HepG2 (cell line): ENCODE data around the gene PACS1. TPM values are rescaled to one million over a fixed set of nuclear protein-coding genes. Genes with fewer than 3 reads are reported as not detected.

ENCODE experiments used
- CBX2 ChIP-seq, 2 experiments: fragments of 200-600 bp in 1 of 2; sonication (generic); formaldehyde crosslinking in 1 of 2; IDR thresholded peaks; 2 replicates each; pipeline versions ENCODE4 v1.7.0 to v1.8.1; 2018 to 2022; ENCODE audit warnings: low read depth in 2 of 2, low read length in 1 of 2, mild to moderate bottlenecking in 1 of 2, missing genetic modification reagents in 1 of 2
- CEBPB ChIP-seq: IDR thresholded peaks from 2 replicates; pipeline ENCODE4 v1.6.1; 2011; ENCODE audit warnings: low read depth, low read length, improper control_type of control experiment, borderline replicate concordance
- GFI1 ChIP-seq: sonication (generic); formaldehyde crosslinking; IDR thresholded peaks from 2 replicates; pipeline ENCODE4 v1.5.0; 2020; ENCODE audit warnings: missing genetic modification reagents, mild to moderate bottlenecking, borderline replicate concordance
- HNF4A ChIP-seq: sonication (generic); formaldehyde crosslinking; IDR thresholded peaks from 2 replicates; pipeline ENCODE4 v1.4.0; 2020; ENCODE audit warnings: missing genetic modification reagents
- MED8 ChIP-seq: sonication (generic); formaldehyde crosslinking; IDR thresholded peaks from 2 replicates; pipeline ENCODE4 v1.8.1; 2023; ENCODE audit warnings: mild to moderate bottlenecking, missing genetic modification reagents; ENCODE audit not compliant: insufficient replicate concordance
- MEIS2 ChIP-seq: sonication (generic); formaldehyde crosslinking; IDR thresholded peaks from 2 replicates; pipeline ENCODE4 v1.9.0; 2021; ENCODE audit warnings: mild to moderate bottlenecking, missing genetic modification reagents
- PHF8 ChIP-seq: sonication (generic); formaldehyde crosslinking; IDR thresholded peaks from 2 replicates; pipeline ENCODE4 v1.5.0; 2020; ENCODE audit warnings: missing genetic modification reagents
- SALL2 ChIP-seq: sonication (generic); formaldehyde crosslinking; IDR thresholded peaks from 2 replicates; pipeline ENCODE4 v1.8.1; 2023; ENCODE audit warnings: mild to moderate bottlenecking, missing genetic modification reagents, inconsistent platforms
- ZFP37 ChIP-seq: sonication (generic); formaldehyde crosslinking; IDR thresholded peaks from 2 replicates; pipeline ENCODE4 v1.4.0; 2020; ENCODE audit warnings: missing genetic modification reagents, borderline replicate concordance
- ZMYM4 ChIP-seq: sonication (generic); formaldehyde crosslinking; IDR thresholded peaks from 2 replicates; pipeline ENCODE4 v1.8.1; 2023; ENCODE audit warnings: mild to moderate bottlenecking, missing genetic modification reagents
- ZNF761 ChIP-seq: sonication (generic); formaldehyde crosslinking; conservative IDR thresholded peaks from 2 replicates; pipeline ENCODE4 v1.4.0; 2020; ENCODE audit warnings: mild to moderate bottlenecking, missing genetic modification reagents
- ZNF772 ChIP-seq: sonication (generic); formaldehyde crosslinking; IDR thresholded peaks from 2 replicates; pipeline ENCODE4 v1.5.0; 2020; ENCODE audit warnings: mild to moderate bottlenecking, missing genetic modification reagents
- ZNF780A ChIP-seq: sonication (generic); formaldehyde crosslinking; IDR thresholded peaks from 2 replicates; pipeline ENCODE4 v1.8.0; 2022; ENCODE audit warnings: mild to moderate bottlenecking, missing genetic modification reagents, moderate library complexity
- ZNF883 ChIP-seq: sonication (generic); formaldehyde crosslinking; IDR thresholded peaks from 2 replicates; pipeline ENCODE4 v1.5.1; 2020; ENCODE audit warnings: mild to moderate bottlenecking, missing genetic modification reagents; ENCODE audit errors: not compliant biosample characterization
- polyA plus RNA-seq, 8 experiments: library from polyadenylated mRNA; depleted of rRNA in 3 of 8; stranded (reverse) in 7 of 8; unstranded in 1 of 8; fragments of >200 nt; fragmentation: Illumina TruSeq in 4 of 8; extraction: Trizol in 4 of 8; gene quantifications; 2 replicates each; pipeline versions ENCODE4 v1.2.1 to v1.2.3, GENCODE V29; 2011 to 2016; ENCODE audit warnings: low read depth in 4 of 8, missing spikeins in 1 of 8, mixed read lengths in 1 of 8; ENCODE audit not compliant: insufficient read depth in 1 of 8
- total RNA-seq, 5 experiments: library from RNA; depleted of rRNA; stranded (reverse); fragments of >200 nt; fragmentation: Illumina TruSeq; extraction: Trizol; gene quantifications; 2 replicates each; pipeline ENCODE4 v1.2.3, GENCODE V29; 2016; ENCODE audit warnings: low read depth in 1 of 5
- TF ChIP-seq, protein P1 (sequence below): IDR thresholded peaks from 2 replicates; pipeline ENCODE4 v1.6.1; 2016; ENCODE audit warnings: mild to moderate bottlenecking
- TF ChIP-seq, protein P2 (sequence below): sonication (generic); formaldehyde crosslinking; IDR thresholded peaks from 2 replicates; pipeline ENCODE4 v1.4.0; 2020; ENCODE audit warnings: missing genetic modification reagents, borderline replicate concordance
- TF ChIP-seq, protein P3 (sequence below): sonication (generic); formaldehyde crosslinking; IDR thresholded peaks from 2 replicates; pipeline ENCODE4 v1.9.0; 2021; ENCODE audit warnings: missing genetic modification reagents, borderline replicate concordance
- TF ChIP-seq, protein P4 (sequence below): sonication (generic); formaldehyde crosslinking; IDR thresholded peaks from 2 replicates; pipeline ENCODE4 v1.5.0; 2020; ENCODE audit warnings: missing genetic modification reagents

Gene PACS1
- total and polyA plus RNA-seq, 2 of the 13 experiments (the other 11 are each of a cell fraction or from before 2014, with no cell fraction given) = 7.6 to 8.6 TPM

DNA sequence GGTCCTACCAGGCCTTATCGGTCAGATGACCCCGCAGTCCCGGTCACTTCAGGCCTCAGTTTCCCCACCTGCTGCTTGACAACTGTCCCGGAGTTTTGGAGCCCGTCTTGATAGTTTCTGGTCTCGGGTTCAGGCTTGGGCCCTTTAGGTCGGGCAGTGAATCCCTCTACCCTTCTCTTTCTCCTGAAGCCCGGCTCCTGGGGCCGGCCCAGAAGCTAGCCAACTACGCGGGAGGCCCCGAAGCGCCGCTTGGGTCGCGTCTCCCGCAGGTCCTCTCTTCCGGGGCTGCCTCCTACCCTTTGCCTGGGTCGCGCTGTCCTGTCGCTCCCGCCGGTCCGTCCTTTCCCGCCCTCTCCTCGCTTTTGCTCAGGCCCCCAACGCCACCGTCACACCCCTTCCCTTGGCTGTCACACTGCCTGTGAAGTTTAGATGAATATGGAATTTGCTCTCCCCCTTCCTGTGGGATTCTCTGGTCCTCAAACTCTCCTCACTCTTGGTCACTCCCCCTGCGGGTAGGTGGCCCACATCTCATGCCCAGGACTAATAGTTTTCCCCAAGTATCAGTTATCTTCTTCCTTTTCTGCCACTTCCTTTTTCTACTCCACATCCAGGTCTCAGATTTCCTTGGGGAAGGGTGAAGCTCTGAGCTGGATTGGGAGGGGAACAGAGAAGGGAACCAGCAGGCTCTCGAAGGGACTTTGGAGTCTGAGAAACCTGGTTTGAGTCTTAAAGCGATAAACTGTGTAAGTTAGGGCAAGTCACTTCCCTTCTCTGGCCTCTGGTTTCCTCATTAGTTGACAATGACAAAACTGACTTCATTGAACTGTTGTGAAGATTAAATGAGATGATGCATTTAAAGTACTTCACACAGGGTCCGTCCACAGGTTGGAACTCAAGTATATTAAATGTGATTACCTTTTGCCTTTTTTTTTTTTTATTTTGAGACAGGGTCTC, 199.2 kb downstream of the PACS1 start (continued):
- TF ChIP-seq, protein P1, sequence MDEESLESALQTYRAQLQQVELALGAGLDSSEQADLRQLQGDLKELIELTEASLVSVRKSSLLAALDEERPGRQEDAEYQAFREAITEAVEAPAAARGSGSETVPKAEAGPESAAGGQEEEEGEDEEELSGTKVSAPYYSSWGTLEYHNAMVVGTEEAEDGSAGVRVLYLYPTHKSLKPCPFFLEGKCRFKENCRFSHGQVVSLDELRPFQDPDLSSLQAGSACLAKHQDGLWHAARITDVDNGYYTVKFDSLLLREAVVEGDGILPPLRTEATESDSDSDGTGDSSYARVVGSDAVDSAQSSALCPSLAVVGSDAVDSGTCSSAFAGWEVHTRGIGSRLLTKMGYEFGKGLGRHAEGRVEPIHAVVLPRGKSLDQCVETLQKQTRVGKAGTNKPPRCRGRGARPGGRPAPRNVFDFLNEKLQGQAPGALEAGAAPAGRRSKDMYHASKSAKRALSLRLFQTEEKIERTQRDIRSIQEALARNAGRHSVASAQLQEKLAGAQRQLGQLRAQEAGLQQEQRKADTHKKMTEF (CRISPR knock-in tag) = no peak
- TF ChIP-seq ZNF772 (CRISPR knock-in tag) (0 out of 2 replicates have a peak, but pooled peaks have one; percentile 5), GFI1 (no peak), SALL2 (CRISPR knock-in tag) (0 out of 2 replicates have a peak, but pooled peaks have one; percentile 65), ZNF780A (CRISPR knock-in tag) (no peak), ZFP37 (CRISPR knock-in tag) (no peak), MED8 (CRISPR knock-in tag) (no peak), MEIS2 (CRISPR knock-in tag) (peak; percentile 64; the same call in 1 of the 2 replicates), ZNF883 (CRISPR knock-in tag) (peak; percentile 15), HNF4A (CRISPR knock-in tag) (no peak), CBX2 (IDR thresholded peaks at IDR 0.05; ENCODE audit: low read depth, low read length) (no peak), CBX2 (CRISPR knock-in tag; IDR thresholded peaks at IDR 0.05; ENCODE audit: low read depth) (no peak), ZMYM4 (CRISPR knock-in tag) (no peak), ZNF761 (CRISPR knock-in tag) (no peak), CEBPB (no peak), PHF8 (CRISPR knock-in tag) (peak; percentile 50; the same call in 1 of the 2 replicates)
- TF ChIP-seq, protein P2, sequence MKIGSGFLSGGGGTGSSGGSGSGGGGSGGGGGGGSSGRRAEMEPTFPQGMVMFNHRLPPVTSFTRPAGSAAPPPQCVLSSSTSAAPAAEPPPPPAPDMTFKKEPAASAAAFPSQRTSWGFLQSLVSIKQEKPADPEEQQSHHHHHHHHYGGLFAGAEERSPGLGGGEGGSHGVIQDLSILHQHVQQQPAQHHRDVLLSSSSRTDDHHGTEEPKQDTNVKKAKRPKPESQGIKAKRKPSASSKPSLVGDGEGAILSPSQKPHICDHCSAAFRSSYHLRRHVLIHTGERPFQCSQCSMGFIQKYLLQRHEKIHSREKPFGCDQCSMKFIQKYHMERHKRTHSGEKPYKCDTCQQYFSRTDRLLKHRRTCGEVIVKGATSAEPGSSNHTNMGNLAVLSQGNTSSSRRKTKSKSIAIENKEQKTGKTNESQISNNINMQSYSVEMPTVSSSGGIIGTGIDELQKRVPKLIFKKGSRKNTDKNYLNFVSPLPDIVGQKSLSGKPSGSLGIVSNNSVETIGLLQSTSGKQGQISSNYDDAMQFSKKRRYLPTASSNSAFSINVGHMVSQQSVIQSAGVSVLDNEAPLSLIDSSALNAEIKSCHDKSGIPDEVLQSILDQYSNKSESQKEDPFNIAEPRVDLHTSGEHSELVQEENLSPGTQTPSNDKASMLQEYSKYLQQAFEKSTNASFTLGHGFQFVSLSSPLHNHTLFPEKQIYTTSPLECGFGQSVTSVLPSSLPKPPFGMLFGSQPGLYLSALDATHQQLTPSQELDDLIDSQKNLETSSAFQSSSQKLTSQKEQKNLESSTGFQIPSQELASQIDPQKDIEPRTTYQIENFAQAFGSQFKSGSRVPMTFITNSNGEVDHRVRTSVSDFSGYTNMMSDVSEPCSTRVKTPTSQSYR (CRISPR knock-in tag) = no peak
- TF ChIP-seq, protein P3, sequence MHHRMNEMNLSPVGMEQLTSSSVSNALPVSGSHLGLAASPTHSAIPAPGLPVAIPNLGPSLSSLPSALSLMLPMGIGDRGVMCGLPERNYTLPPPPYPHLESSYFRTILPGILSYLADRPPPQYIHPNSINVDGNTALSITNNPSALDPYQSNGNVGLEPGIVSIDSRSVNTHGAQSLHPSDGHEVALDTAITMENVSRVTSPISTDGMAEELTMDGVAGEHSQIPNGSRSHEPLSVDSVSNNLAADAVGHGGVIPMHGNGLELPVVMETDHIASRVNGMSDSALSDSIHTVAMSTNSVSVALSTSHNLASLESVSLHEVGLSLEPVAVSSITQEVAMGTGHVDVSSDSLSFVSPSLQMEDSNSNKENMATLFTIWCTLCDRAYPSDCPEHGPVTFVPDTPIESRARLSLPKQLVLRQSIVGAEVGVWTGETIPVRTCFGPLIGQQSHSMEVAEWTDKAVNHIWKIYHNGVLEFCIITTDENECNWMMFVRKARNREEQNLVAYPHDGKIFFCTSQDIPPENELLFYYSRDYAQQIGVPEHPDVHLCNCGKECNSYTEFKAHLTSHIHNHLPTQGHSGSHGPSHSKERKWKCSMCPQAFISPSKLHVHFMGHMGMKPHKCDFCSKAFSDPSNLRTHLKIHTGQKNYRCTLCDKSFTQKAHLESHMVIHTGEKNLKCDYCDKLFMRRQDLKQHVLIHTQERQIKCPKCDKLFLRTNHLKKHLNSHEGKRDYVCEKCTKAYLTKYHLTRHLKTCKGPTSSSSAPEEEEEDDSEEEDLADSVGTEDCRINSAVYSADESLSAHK (CRISPR knock-in tag) = no peak
- TF ChIP-seq, protein P4, sequence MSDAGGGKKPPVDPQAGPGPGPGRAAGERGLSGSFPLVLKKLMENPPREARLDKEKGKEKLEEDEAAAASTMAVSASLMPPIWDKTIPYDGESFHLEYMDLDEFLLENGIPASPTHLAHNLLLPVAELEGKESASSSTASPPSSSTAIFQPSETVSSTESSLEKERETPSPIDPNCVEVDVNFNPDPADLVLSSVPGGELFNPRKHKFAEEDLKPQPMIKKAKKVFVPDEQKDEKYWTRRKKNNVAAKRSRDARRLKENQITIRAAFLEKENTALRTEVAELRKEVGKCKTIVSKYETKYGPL = no peak
